ENCODE measurements around the gene PANK1. TPM values are rescaled to one million over a fixed set of nuclear protein-coding genes. Genes with fewer than 3 reads are reported as not detected.

Gene PANK1
- total RNA-seq, 1 experiment from 2014 or later, result 33.2 TPM

DNA sequence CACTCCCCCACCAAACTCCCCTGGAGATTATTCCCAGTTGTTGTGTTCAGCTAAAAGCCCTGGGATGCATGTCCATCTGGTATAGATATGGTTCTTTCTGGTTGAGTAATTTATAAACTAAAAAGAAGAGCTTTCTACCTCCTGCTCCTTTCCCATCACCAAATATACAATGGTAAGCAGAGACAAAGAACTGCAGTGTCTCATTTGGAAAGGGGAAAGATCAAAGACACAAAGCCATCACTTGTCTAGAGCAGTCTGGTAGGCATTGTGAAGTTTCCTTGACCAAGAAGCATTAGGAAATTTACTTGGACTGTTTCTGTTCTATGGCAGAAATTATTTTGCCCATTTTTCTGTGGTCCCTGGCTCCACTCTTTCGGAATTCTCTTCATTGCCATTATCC is 24.9 kb upstream of the PANK1 start:
- H2AFZ ChIP-seq (ENCODE audit: low read length), result no peak overlapping the region
- H4K5ac ChIP-seq (ENCODE audit: insufficient read length, low read depth, low read length), result no peak overlapping the region
- H2BK5ac ChIP-seq (ENCODE audit: insufficient read length, low read length), result no peak overlapping the region
- H3K27me3 ChIP-seq (ENCODE audit: insufficient read depth, low read length), result no peaks in the 10 kb centered on the region
- Mint-ChIP-seq H3K4me1 (peaks cover 9% of the 10 kb centered on the region in 2 experiments), H3K27me3 (ENCODE audit: low read depth) (peaks cover 1% of the 10 kb centered on the region; the same call in 1 of the 2 replicates), H3K9me3 (no peaks in the 10 kb centered on the region), H3K4me3 (no peak overlapping the region), H3K27ac (no peak overlapping the region), H3K36me3 (ENCODE audit: insufficient read depth in 1 of 3, low read depth in 3 of 3) (no peaks in the 10 kb centered on the region)
- no peak overlapping the region for H3K4me2 ChIP-seq (ENCODE audit: insufficient read depth, insufficient read length, low read length)
- DNase-seq, result no peak
- H3K56ac ChIP-seq (ENCODE audit: insufficient read length, low read depth, low read length), result no peak overlapping the region
- no peak overlapping the region for H4K8ac ChIP-seq (replicated peaks; ENCODE audit: insufficient read length, low read depth, low read length)
- no peak overlapping the region for H3K14ac ChIP-seq (ENCODE audit: insufficient read depth, low read length)
- WGBS (ENCODE audit: extremely low coverage, insufficient read length, low lambda C conversion rate), result no CpG with 5 or more reads among the region's 1 CpG
- H3K23ac ChIP-seq (ENCODE audit: insufficient read length, low read depth, low read length), result no peak overlapping the region
- no peaks in the 10 kb centered on the region for H4K20me1 ChIP-seq (ENCODE audit: control insufficient read depth, insufficient read depth, insufficient read length)
- H2BK120ac ChIP-seq (ENCODE audit: low read depth, low read length, poor library complexity, severe bottlenecking), result no peak overlapping the region
- no peaks in the 10 kb centered on the region for H3K79me2 ChIP-seq (ENCODE audit: insufficient read depth, low read length)
- no peak overlapping the region for H3K27ac ChIP-seq (ENCODE audit: insufficient read length, low read depth, low read length)
- no peaks in the 10 kb centered on the region for H3K79me1 ChIP-seq (ENCODE audit: insufficient read depth, low read depth, low read length, poor library complexity, severe bottlenecking)
- H3K4me1 ChIP-seq (ENCODE audit: insufficient read depth, low read length), result no peaks in the 10 kb centered on the region
- no peak overlapping the region for H3K9ac ChIP-seq (ENCODE audit: extremely low read depth, insufficient read length, low read length)
- H2BK20ac ChIP-seq (ENCODE audit: low read depth, low read length, poor library complexity, severe bottlenecking), result no peak overlapping the region
- H3T11ph ChIP-seq (ENCODE audit: low read length), result no peak overlapping the region
- no peaks in the 10 kb centered on the region for H3K23me2 ChIP-seq (ENCODE audit: insufficient read length, low read depth, low read length, poor library complexity, severe bottlenecking)
- no peak overlapping the region for H4K91ac ChIP-seq (ENCODE audit: insufficient read length, low read depth, low read length)
- TF ChIP-seq CTCF (conservative IDR thresholded peaks at IDR 0.05), result no peak
- H2BK12ac ChIP-seq (ENCODE audit: insufficient read length, low read depth, low read length), result no peak overlapping the region
- no peaks in the 10 kb centered on the region for H3K9me3 ChIP-seq (ENCODE audit: control insufficient read depth, low read depth, low read length)
- H3K4ac ChIP-seq (ENCODE audit: low read depth, low read length), result no peak overlapping the region
- no peak overlapping the region for H2BK15ac ChIP-seq (ENCODE audit: low read depth, low read length)
- H3K18ac ChIP-seq (ENCODE audit: insufficient read length, low read depth, low read length), result no peak overlapping the region
- H2AK5ac ChIP-seq (ENCODE audit: insufficient read length, low read length), result no peak overlapping the region

Measured in H9 (cell line).